Activated naive CD4-positive, alpha-beta T cell treated with anti-CD3 and anti-CD28 coated beads, Interleukin-2, amount 50 U/mL, for 72 hours (primary cell): ENCODE data around the gene IQCH. TPM values are rescaled to one million over a fixed set of nuclear protein-coding genes. Genes with fewer than 3 reads are reported as not detected.

Experiments
- total RNA-seq, 2 donors: library from RNA; stranded (reverse); gene quantifications; one replicate each; pipeline ENCODE4 v1.2.3, GENCODE V29; 2022

The IQCH gene
- total RNA-seq, 2 donors from 2014 or later = 0.75 to 2.3 TPM

Other genes starting within 250 kb of the IQCH start
- 10 to 100 TPM; 15.4 to 75.9 TPM for gene SMAD3, start 189.2 kb upstream of the IQCH start, total RNA-seq
- gene AAGAB, start 125 bp upstream of the IQCH start, total RNA-seq = 10 to 100 TPM; 41.7 to 65.7 TPM